Adrenal gland (tissue), 12 donors: ENCODE measurements around the gene CNTNAP2. TPM values are rescaled to one million over a fixed set of nuclear protein-coding genes. Genes with fewer than 3 reads are reported as not detected.

Experiments
- DNase-seq, 7 donors: peaks; one replicate each; pipeline ENCODE4 v3.0.0-alpha.2; 2019 to 2020
- H3K27ac ChIP-seq, 5 donors: fragments of 200-600 bp; sonication (generic) in 4 of 5; 1 replicate in 3 of 5; 2 replicates in 2 of 5; pipeline versions ENCODE4 v1.5.1 to v1.8.0; 2016 to 2020; ENCODE audit warnings: mild to moderate bottlenecking in 1 of 5
- H3K27me3 ChIP-seq: fragments of 200-600 bp; 2 replicates; pipeline ENCODE4 v1.8.0; 2021
- H3K36me3 ChIP-seq, 2 donors: fragments of 200-600 bp; replicated peaks in 1 of 2; 1 replicate in 1 of 2; 2 replicates in 1 of 2; pipeline versions ENCODE4 v1.5.1 to v1.8.0; 2018 to 2022
- H3K4me1 ChIP-seq, 2 donors: fragments of 200-600 bp; replicated peaks in 1 of 2; 1 replicate in 1 of 2; 2 replicates in 1 of 2; pipeline versions ENCODE4 v1.5.1 to v1.8.0; 2018 to 2021
- H3K4me3 ChIP-seq, 4 donors: fragments of 200-600 bp; sonication (generic) in 3 of 4; one replicate each; pipeline ENCODE4 v1.5.1; 2016 to 2018
- H3K9me3 ChIP-seq, 3 donors: fragments of 200-600 bp; sonication (generic) in 1 of 3; replicated peaks in 1 of 3; 1 replicate in 2 of 3; 2 replicates in 1 of 3; pipeline versions ENCODE4 v1.5.1 to v1.8.0; 2016 to 2021
- CTCF ChIP-seq, 6 experiments: fragments of 450-650 bp in 4 of 6; fragments of 200-600 bp in 2 of 6; sonication (generic) in 1 of 6; IDR thresholded peaks; 1 replicate in 5 of 6; 2 replicates in 1 of 6; pipeline versions ENCODE4 v1.5.1 to v1.8.0; 2016 to 2021; ENCODE audit warnings: antibody characterized with exemption in 6 of 6, mild to moderate bottlenecking in 2 of 6, moderate library complexity in 1 of 6
- POLR2A ChIP-seq, 2 donors: fragments of 450-650 bp; IDR thresholded peaks; one replicate each; pipeline ENCODE4 v1.6.1; 2017; ENCODE audit warnings: antibody characterized with exemption in 2 of 2, mild to moderate bottlenecking in 2 of 2, moderate library complexity in 1 of 2
- WGBS, 4 donors: extraction: QIAGEN DNeasy Blood & Tissue Kit in 2 of 4; methylation state at CpG; one replicate each; pipeline versions ENCODE4 v1.1.5 to v1.1.7; 2013 to 2017; 5-methylcytosine and 5-hydroxymethylcytosine counted together
- intact Hi-C, 2 donors: fragments of 100-400 bp; cut with DNase I; formaldehyde crosslinking; loops; one replicate each; pipeline versions ENCODE4 v1.14.1 to v1.15.0; 2022 to 2023
- polyA plus RNA-seq, 3 donors: library from polyadenylated mRNA; stranded (reverse); fragments of 200-250 nt in 2 of 3; fragments of 350-450 nt in 1 of 3; fragmentation: Illumina TruSeq in 1 of 3; extraction: RNeasy Lipid Tissue Mini Kit (QIAGEN cat#74804) in 1 of 3; gene quantifications; one replicate each; pipeline ENCODE4 v1.2.3, GENCODE V29; 2013 to 2014
- total RNA-seq, 9 donors: library from RNA; depleted of rRNA in 4 of 9; stranded (reverse); fragments of >200 nt in 4 of 9; fragments of 120-200 nt in 1 of 9; fragmentation: NEBNext Ultra II Directional in 1 of 9; extraction: Animal tissue kit (Norgen Biotek cat#: 25700) in 1 of 9; gene quantifications; one replicate each; pipeline versions ENCODE4 v1.1.0 to v1.2.4, GENCODE V29; 2013 to 2023
- donor health status: healthy with polysubstance abuse.
- donor health status: Bipolar disorder and iron deficiency.
- donor health status: DM: yes; HTN: yes; CAD: no.
- donor health status: DM: no; HTN: no; CAD: no.
- donor health status: DM: no; HTN: no; CAD: no.
- donor health status: DM: yes; HTN: yes; CAD: no.

The CNTNAP2 gene
- total and polyA plus RNA-seq, 12 donors, result 0.14 to 6.3 (median 1.8) TPM; not detected in 2

- H3K36me3 ChIP-seq, result no peaks in the 10 kb centered on the region
- DNase-seq, result no peak
- H3K4me3 ChIP-seq, result no peak overlapping the region
- TF ChIP-seq POLR2A (IDR thresholded peaks at IDR 0.05), result no peak
- H3K4me1 ChIP-seq, result no peaks in the 10 kb centered on the region
- no peak overlapping the region for H3K27ac ChIP-seq
- no peaks in the 10 kb centered on the region for H3K9me3 ChIP-seq
- no peaks in the 10 kb centered on the region for H3K27me3 ChIP-seq
- intact Hi-C loops, result no loop called here
- WGBS, 4 donors, result 68 to 88% (median 80%) methylated on average over 3 of the region's 3 CpGs
Measured at GRCh38 chr7:146830686-146831085, 714.1 kb downstream of the CNTNAP2 start.

- no peaks in the 10 kb centered on the region for H3K9me3 ChIP-seq
- WGBS, 4 donors, result 68 to 74% (median 71%) methylated on average over 2 of the region's 2 CpGs
Measured at GRCh38 chr7:146831875-146832274, 715.3 kb downstream of the CNTNAP2 start.

GRCh38 chr7:146844405-146844804, 727.8 kb downstream of the CNTNAP2 start:
- DNase-seq, result no peak
- Histone ChIP-seq H3K36me3 (no peaks in the 10 kb centered on the region), H3K27me3 (no peaks in the 10 kb centered on the region), H3K9me3 (no peaks in the 10 kb centered on the region), H3K4me3 (no peak overlapping the region), H3K27ac (no peak overlapping the region), H3K4me1 (no peaks in the 10 kb centered on the region)
- 74 to 79% (median 77%) methylated on average over 2 of the region's 2 CpGs for WGBS, 4 donors
- TF ChIP-seq CTCF (IDR thresholded peaks at IDR 0.05), result no peak
- TF ChIP-seq POLR2A (IDR thresholded peaks at IDR 0.05), result no peak
- intact Hi-C loops, result no loop called here

More at GRCh38 chr7:146831875-146832274, 715.3 kb downstream of the CNTNAP2 start:
- Histone ChIP-seq H3K36me3 (no peaks in the 10 kb centered on the region), H3K4me1 (no peaks in the 10 kb centered on the region), H3K27me3 (no peaks in the 10 kb centered on the region), H3K27ac (no peak overlapping the region), H3K4me3 (no peak overlapping the region)
- TF ChIP-seq CTCF (IDR thresholded peaks at IDR 0.05) (no peak), POLR2A (IDR thresholded peaks at IDR 0.05) (no peak)
- intact Hi-C loops, result no loop called here
- DNase-seq, result no peak

- DNase-seq, result no peak
- Histone ChIP-seq H3K36me3 (no peaks in the 10 kb centered on the region), H3K4me3 (no peak overlapping the region), H3K4me1 (no peaks in the 10 kb centered on the region), H3K27ac (no peak overlapping the region), H3K9me3 (no peaks in the 10 kb centered on the region), H3K27me3 (no peaks in the 10 kb centered on the region)
- intact Hi-C loops, result no loop called here
- TF ChIP-seq CTCF (IDR thresholded peaks at IDR 0.05) (no peak), POLR2A (IDR thresholded peaks at IDR 0.05) (no peak)
Measured at GRCh38 chr7:146858690-146859089, 742.1 kb downstream of the CNTNAP2 start.

- WGBS, 4 donors, result 79 to 88% (median 84%) methylated on average over 4 of the region's 4 CpGs
- H3K9me3 ChIP-seq, result no peaks in the 10 kb centered on the region
- TF ChIP-seq CTCF (IDR thresholded peaks at IDR 0.05), result no peak
- no peak overlapping the region for H3K4me3 ChIP-seq
- intact Hi-C loops, result no loop called here
- H3K27me3 ChIP-seq, result no peaks in the 10 kb centered on the region
- no peak for DNase-seq
- H3K4me1 ChIP-seq, result no peaks in the 10 kb centered on the region
- H3K36me3 ChIP-seq, result no peaks in the 10 kb centered on the region
- H3K27ac ChIP-seq, result no peak overlapping the region
Measured at GRCh38 chr7:146861701-146862100, 745.1 kb downstream of the CNTNAP2 start.
